Mesothelial cell of epicardium (in vitro differentiated cells): Measurements from ENCODE around the gene NCK2. TPM values are rescaled to one million over a fixed set of nuclear protein-coding genes. Genes with fewer than 3 reads are reported as not detected.

Experiments used
- DNase-seq, 2 experiments: peaks; one replicate each; pipeline ENCODE4 v3.0.0; 2021; ENCODE audit warnings: low spot score in 2 of 2; ENCODE audit not compliant: unreplicated experiment in 2 of 2
- H3K27ac Mint-ChIP-seq: 2 replicates; pipeline ENCODE4 v1.8.0; 2021; ENCODE audit warnings: mixed read lengths
- H3K27me3 Mint-ChIP-seq: 2 replicates; pipeline ENCODE4 v1.8.0; 2021; ENCODE audit warnings: low read depth, mixed read lengths
- H3K36me3 Mint-ChIP-seq: 2 replicates; pipeline ENCODE4 v1.8.0; 2021; ENCODE audit warnings: mixed read lengths
- H3K4me1 Mint-ChIP-seq: 2 replicates; pipeline ENCODE4 v1.8.0; 2021; ENCODE audit warnings: mixed read lengths
- H3K4me3 Mint-ChIP-seq: 2 replicates; pipeline ENCODE4 v1.8.0; 2021; ENCODE audit warnings: mild to moderate bottlenecking, moderate library complexity, mixed read lengths
- H3K9me3 Mint-ChIP-seq: 2 replicates; pipeline ENCODE4 v1.8.0; 2021; ENCODE audit warnings: mixed read lengths
- total RNA-seq: library from RNA; stranded (reverse); gene quantifications from 3 replicates; pipeline ENCODE4 v1.2.1, GENCODE V29; 2021
- TF ChIP-seq, protein P1 (sequence below): fragments of 200-600 bp; sonication (generic); IDR thresholded peaks from one replicate; pipeline ENCODE4 v1.5.0; 2021; ENCODE audit warnings: antibody characterized with exemption; ENCODE audit not compliant: unreplicated experiment

NCK2 gene
- total RNA-seq, 1 donor from 2014 or later, result 59.5 TPM

DNA sequence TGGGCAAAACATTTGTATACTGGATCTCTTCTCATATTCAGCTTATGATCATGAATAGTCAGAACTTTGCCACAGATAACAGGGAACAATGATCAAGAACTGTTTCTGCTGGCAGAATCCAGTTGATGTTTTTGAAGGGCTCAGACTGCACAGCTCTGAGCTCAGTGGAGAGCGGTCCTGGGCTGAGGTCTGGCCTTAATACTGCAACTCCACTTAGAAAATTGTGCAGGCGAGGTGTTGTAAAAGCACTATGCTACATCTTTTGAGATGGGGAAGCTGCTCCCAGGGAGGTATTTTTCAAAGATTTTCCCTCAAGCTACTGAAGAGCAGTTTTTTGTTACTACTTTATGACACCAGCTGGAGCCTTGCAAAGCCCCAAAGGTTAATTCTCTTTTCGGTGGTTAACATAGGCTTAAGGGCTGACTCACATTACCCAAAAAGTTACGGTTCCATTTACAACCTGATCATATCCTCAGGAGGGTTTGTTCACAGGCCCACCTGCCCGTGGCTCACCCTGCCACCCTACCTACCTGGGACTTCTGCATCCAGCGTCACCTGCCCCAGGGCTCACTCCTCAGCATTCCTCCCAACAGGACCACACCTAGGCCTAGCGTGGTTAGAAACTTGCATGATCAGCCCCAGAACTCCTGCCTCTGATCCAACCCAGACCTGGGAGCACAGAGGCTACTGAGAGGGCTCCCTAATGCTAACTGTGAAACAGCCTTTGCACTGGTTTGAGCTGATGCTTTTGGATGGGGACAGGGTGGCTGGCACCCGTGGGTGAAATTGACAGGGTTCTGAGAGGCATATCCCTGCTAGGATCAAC lies 114.4 kb downstream of the NCK2 start:
- DNase-seq, result no peak
- TF ChIP-seq, protein P1, sequence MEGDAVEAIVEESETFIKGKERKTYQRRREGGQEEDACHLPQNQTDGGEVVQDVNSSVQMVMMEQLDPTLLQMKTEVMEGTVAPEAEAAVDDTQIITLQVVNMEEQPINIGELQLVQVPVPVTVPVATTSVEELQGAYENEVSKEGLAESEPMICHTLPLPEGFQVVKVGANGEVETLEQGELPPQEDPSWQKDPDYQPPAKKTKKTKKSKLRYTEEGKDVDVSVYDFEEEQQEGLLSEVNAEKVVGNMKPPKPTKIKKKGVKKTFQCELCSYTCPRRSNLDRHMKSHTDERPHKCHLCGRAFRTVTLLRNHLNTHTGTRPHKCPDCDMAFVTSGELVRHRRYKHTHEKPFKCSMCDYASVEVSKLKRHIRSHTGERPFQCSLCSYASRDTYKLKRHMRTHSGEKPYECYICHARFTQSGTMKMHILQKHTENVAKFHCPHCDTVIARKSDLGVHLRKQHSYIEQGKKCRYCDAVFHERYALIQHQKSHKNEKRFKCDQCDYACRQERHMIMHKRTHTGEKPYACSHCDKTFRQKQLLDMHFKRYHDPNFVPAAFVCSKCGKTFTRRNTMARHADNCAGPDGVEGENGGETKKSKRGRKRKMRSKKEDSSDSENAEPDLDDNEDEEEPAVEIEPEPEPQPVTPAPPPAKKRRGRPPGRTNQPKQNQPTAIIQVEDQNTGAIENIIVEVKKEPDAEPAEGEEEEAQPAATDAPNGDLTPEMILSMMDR, result no peak
- Mint-ChIP-seq H3K27me3 (no peaks in the 10 kb centered on the region), H3K9me3 (no peaks in the 10 kb centered on the region), H3K4me3 (no peak overlapping the region), H3K27ac (peak overlapping the region; percentile 37), H3K4me1 (peaks cover 28% of the 10 kb centered on the region), H3K36me3 (peaks cover 15% of the 10 kb centered on the region)

DNA sequence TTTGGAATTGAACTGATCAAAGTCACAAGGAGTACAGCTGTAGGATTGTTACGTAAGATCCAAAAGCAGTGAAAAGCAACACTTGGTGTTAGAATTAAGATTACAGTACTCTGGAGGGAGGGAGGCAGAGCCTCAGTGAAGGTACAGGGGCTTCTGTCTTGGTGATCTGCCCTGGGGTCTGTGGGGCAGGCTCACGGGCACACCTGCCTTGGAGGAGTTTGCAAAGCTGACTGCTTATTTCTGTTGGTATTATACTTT lies 114.9 kb downstream of the NCK2 start:
- Mint-ChIP-seq H3K27me3 (no peaks in the 10 kb centered on the region), H3K36me3 (peaks cover 15% of the 10 kb centered on the region), H3K9me3 (no peaks in the 10 kb centered on the region), H3K4me1 (peaks cover 33% of the 10 kb centered on the region), H3K4me3 (no peak overlapping the region), H3K27ac (no peak overlapping the region)
- no peak for DNase-seq
- TF ChIP-seq, protein P1, result no peak

DNA sequence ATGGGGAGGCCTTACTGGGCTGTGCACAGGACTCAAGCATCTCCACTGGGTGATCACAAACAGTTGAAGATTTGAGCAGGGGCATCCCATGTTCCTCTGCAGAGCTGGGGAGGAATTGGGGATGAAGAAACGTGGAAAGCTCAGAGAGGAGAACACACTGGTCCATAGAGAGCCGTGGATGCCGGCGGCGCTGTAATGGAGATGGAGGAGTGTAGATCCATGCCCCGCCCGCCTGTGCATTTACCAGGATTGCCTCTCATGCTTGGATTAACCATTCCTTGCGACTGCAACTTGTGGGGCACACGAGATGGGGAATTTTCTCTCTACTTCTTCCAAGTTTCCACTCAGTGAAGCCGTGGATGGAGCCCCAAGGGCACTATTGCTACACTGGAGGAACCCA lies 115.9 kb downstream of the NCK2 start:
- Mint-ChIP-seq H3K27ac (peak overlapping the region; percentile 43), H3K27me3 (no peaks in the 10 kb centered on the region), H3K9me3 (no peaks in the 10 kb centered on the region), H3K4me1 (peaks cover 42% of the 10 kb centered on the region), H3K36me3 (peaks cover 6% of the 10 kb centered on the region), H3K4me3 (no peak overlapping the region)
- TF ChIP-seq, protein P1, result no peak
- DNase-seq, result no peak

DNA sequence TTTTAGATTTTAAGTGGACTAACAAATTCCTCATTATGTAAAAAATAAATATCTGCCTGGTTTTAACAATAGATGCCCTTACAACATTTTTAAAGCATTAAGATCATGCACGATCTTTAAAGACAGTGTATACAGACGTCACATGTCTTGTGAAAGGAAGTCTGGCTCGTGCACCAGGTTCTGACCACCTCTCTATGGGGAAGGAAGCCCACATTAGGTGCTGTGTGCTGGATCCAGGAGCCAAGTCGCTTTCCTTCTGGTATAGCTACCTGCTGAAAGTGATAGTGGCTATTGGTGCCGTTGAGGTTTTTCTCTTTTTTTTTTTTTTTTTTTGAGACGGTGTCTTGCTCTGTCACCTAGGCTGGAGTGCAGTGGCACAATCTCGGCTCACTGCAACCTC lies 116.5 kb downstream of the NCK2 start:
- peaks cover 5% of the 10 kb centered on the region for H3K36me3 Mint-ChIP-seq
- no peak overlapping the region for H3K4me3 Mint-ChIP-seq
- H3K9me3 Mint-ChIP-seq, result no peaks in the 10 kb centered on the region
- no peaks in the 10 kb centered on the region for H3K27me3 Mint-ChIP-seq
- peaks cover 42% of the 10 kb centered on the region for H3K4me1 Mint-ChIP-seq
- peak overlapping the region; percentile 9 for H3K27ac Mint-ChIP-seq
- DNase-seq, result no peak
- TF ChIP-seq, protein P1, result no peak

DNA sequence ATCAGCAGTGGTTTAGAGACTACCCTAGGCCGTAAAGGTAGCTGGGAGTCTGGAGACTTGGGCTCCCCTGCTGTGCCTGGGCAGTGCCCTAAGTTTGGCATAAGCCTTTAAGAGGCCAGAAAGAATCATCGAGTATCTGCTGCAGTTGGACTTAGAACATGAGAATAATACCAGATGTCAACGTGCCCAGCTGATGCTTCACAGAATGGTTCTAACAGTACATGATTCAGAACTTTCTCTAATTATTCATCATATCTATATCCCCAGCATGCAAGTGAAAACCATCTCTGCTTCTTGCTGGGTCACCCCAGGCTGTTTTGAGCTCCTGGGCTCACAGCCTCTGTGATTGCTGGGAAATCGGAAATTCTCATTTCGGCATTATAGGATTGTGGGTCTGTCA lies 118.1 kb downstream of the NCK2 start:
- no peaks in the 10 kb centered on the region for H3K9me3 Mint-ChIP-seq
- H3K27ac Mint-ChIP-seq, result no peak overlapping the region
- DNase-seq, result no peak
- no peaks in the 10 kb centered on the region for H3K36me3 Mint-ChIP-seq
- TF ChIP-seq, protein P1, result no peak
- H3K27me3 Mint-ChIP-seq, result no peaks in the 10 kb centered on the region
- H3K4me1 Mint-ChIP-seq, result peaks cover 52% of the 10 kb centered on the region
- no peak overlapping the region for H3K4me3 Mint-ChIP-seq
